ENCODE data around the gene EFCAB13. TPM values are rescaled to one million over a fixed set of nuclear protein-coding genes. Genes with fewer than 3 reads are reported as not detected.
"Not testable (repeated sequence)": the region's sequence is repeated elsewhere in the genome, so short reads cannot be mapped to it uniquely, and the experiment has no call there.

The EFCAB13 gene
- total RNA-seq, 4 donors from 2014 or later, result 3.3 to 17.2 (median 6.2) TPM

- DNase-seq (ENCODE audit: low spot score), result no peak
Measured at GRCh38 chr17:47338026-47338425, 14.3 kb downstream of the EFCAB13 start.

GRCh38 chr17:47352848-47353247, 29.1 kb downstream of the EFCAB13 start:
- no peak for DNase-seq (ENCODE audit: low spot score)
- ATAC-seq (ENCODE audit: low FRiP score), result no peak
- TF ChIP-seq, protein P1, sequence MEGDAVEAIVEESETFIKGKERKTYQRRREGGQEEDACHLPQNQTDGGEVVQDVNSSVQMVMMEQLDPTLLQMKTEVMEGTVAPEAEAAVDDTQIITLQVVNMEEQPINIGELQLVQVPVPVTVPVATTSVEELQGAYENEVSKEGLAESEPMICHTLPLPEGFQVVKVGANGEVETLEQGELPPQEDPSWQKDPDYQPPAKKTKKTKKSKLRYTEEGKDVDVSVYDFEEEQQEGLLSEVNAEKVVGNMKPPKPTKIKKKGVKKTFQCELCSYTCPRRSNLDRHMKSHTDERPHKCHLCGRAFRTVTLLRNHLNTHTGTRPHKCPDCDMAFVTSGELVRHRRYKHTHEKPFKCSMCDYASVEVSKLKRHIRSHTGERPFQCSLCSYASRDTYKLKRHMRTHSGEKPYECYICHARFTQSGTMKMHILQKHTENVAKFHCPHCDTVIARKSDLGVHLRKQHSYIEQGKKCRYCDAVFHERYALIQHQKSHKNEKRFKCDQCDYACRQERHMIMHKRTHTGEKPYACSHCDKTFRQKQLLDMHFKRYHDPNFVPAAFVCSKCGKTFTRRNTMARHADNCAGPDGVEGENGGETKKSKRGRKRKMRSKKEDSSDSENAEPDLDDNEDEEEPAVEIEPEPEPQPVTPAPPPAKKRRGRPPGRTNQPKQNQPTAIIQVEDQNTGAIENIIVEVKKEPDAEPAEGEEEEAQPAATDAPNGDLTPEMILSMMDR (IDR thresholded peaks at IDR 0.05), result no peak

More at GRCh38 chr17:47338026-47338425, 14.3 kb downstream of the EFCAB13 start:
- ATAC-seq (ENCODE audit: low FRiP score), result no peak
- TF ChIP-seq, protein P1 (IDR thresholded peaks at IDR 0.05), result no peak

DNA sequence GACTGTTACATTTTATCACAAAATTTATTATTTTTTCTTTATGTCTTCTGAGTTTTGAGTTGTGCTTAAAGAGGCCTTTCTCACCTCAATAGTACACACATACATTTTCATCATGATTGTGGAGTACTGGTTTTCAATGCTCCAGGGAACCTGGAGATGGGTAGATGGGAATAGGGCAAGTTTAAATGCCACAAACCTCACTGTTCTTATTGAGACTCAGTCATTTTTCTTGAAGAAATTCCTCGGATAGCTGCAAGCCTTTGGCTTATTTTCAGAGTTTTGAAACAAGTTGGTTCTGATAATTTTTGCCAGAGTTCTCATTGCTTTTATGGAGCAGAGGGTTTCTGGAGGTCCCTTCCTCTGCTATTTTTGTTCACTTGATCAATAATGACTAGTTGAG, 34.9 kb downstream of the EFCAB13 start:
- ATAC-seq (ENCODE audit: low FRiP score) (no peak), DNase-seq (ENCODE audit: low spot score) (no peak)
- TF ChIP-seq, protein P1 (IDR thresholded peaks at IDR 0.05), result no peak

DNA sequence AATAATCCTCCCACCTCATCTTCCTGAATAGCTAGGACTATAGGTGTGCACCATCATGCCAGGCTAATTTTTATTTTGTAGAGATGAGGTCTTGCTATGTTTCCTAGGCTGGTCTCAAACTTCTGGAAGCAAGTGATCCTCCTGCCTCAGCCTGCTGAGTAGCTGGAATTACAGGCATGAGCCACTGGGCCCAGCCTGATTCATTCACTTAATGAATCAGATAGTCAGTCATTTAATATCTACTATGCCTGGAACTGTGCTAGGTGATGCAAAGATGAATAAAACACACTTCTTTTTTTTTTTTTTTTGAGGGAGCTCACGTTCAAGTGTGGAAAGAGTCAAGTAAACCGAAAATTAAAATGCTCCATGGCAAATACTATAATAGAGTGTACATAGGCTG, 39.4 kb downstream of the EFCAB13 start:
- no peak for ATAC-seq (ENCODE audit: low FRiP score)
- no peak for DNase-seq (ENCODE audit: low spot score)
- TF ChIP-seq, protein P1 (IDR thresholded peaks at IDR 0.05), result no peak

- ATAC-seq (ENCODE audit: low FRiP score) (no peak), DNase-seq (ENCODE audit: low spot score) (no peak)
- TF ChIP-seq, protein P1 (IDR thresholded peaks at IDR 0.05), result no peak
Measured at GRCh38 chr17:47367257-47367656, 43.5 kb downstream of the EFCAB13 start.

DNA sequence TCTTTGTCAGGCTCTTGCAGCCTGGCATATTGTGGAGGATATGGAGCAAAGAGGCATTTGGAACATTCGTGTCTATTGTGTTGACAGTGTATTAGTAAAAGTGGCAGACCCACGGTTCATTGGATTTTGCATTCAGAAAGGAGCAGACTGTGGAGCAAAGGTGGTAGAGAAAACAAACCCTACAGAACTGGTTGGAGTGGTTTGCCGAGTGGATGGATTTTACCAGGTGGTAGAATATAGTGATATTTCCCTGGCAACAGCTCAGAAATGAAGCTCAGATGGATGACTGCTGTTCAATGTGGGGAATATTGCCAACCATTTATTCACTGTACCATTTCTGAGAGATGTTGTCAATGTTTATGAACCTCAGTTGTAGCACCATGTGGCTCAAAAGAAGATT, 44.5 kb downstream of the EFCAB13 start:
- ATAC-seq (ENCODE audit: low FRiP score) (no peak), DNase-seq (ENCODE audit: low spot score) (no peak)
- TF ChIP-seq, protein P1 (IDR thresholded peaks at IDR 0.05), result no peak

GRCh38 chr17:47370899-47371298, 47.1 kb downstream of the EFCAB13 start:
- DNase-seq (ENCODE audit: low spot score); ATAC-seq (ENCODE audit: low FRiP score): not testable (repeated sequence)

- ATAC-seq (ENCODE audit: low FRiP score) (no peak), DNase-seq (ENCODE audit: low spot score) (no peak)
- TF ChIP-seq, protein P1 (IDR thresholded peaks at IDR 0.05), result no peak
Measured at GRCh38 chr17:47373002-47373401, 49.2 kb downstream of the EFCAB13 start.

All from omental fat pad (tissue), 4 donors.